Upper lobe of right lung (tissue), 1 donor: ENCODE measurements around the gene ZNF654. TPM values are rescaled to one million over a fixed set of nuclear protein-coding genes. Genes with fewer than 3 reads are reported as not detected.
"Not testable (repeated sequence)": the region's sequence is repeated elsewhere in the genome, so short reads cannot be mapped to it uniquely, and the experiment has no call there.

Source experiments
- ATAC-seq: fragments of 200-7000 bp; cut with Tn5 transposase; one replicate; pipeline ENCODE4 v1.9.1; 2020; ENCODE audit warnings: mild to moderate bottlenecking, moderate library complexity
- DNase-seq: peaks from one replicate; pipeline ENCODE4 v3.0.0-alpha.2; 2020
- H3K27ac ChIP-seq: fragments of 200-600 bp; one replicate; pipeline ENCODE4 v1.8.0; 2022
- H3K27me3 ChIP-seq: fragments of 200-600 bp; one replicate; pipeline ENCODE4 v1.8.0; 2022; ENCODE audit warnings: mild to moderate bottlenecking
- H3K36me3 ChIP-seq: fragments of 200-600 bp; one replicate; pipeline ENCODE4 v1.8.0; 2022
- H3K4me1 ChIP-seq: fragments of 200-600 bp; one replicate; pipeline ENCODE4 v1.8.0; 2022
- H3K4me3 ChIP-seq: fragments of 200-600 bp; one replicate; pipeline ENCODE4 v1.8.0; 2022; ENCODE audit warnings: mild to moderate bottlenecking
- H3K9me3 ChIP-seq: fragments of 200-600 bp; one replicate; pipeline ENCODE4 v1.8.0; 2022
- intact Hi-C: fragments of 100-400 bp; cut with DNase I; formaldehyde crosslinking; loops from one replicate; pipeline ENCODE4 v1.11.0; 2022
- total RNA-seq: library from RNA; stranded (reverse); fragmentation: NEBNext Ultra II Directional; extraction: Animal tissue kit (Norgen Biotek cat#: 25700); gene quantifications from one replicate; pipeline ENCODE4 v1.2.1, GENCODE V29; 2021
- TF ChIP-seq, protein P1 (sequence below): fragments of 200-600 bp; IDR thresholded peaks from one replicate; pipeline ENCODE4 v1.8.0; 2022; ENCODE audit warnings: antibody characterized with exemption
- donor health status: DM: no; HTN: yes; CAD: no; lungs with severe emphysema.

The ZNF654 gene
- total RNA-seq, 1 donor from 2014 or later, result 20.6 TPM

DNA sequence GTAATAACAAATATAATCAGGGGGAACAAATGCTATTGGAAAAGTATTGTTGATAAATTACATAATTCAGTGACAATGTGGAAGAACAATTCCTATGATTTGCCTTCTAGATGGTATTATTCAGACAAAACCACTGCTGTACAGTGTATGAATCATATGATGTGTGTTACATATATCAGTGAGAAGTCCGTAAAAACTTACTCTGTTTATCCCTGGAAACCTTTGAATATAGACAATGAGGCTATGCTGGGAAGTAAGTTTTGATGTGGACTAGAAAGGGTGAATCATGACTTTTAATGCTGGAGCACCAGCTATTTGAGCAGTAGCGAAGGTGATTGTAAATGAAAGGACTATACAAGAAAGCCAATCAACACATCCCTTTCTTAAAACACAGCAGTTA is 108.6 kb downstream of the ZNF654 start:
- Histone ChIP-seq H3K4me1 (no peaks in the 10 kb centered on the region), H3K36me3 (no peaks in the 10 kb centered on the region), H3K27me3 (no peaks in the 10 kb centered on the region), H3K27ac (no peak overlapping the region), H3K4me3 (no peak overlapping the region), H3K9me3 (no peaks in the 10 kb centered on the region)
- no peak for ATAC-seq
- DNase-seq, result no peak
- TF ChIP-seq, protein P1, sequence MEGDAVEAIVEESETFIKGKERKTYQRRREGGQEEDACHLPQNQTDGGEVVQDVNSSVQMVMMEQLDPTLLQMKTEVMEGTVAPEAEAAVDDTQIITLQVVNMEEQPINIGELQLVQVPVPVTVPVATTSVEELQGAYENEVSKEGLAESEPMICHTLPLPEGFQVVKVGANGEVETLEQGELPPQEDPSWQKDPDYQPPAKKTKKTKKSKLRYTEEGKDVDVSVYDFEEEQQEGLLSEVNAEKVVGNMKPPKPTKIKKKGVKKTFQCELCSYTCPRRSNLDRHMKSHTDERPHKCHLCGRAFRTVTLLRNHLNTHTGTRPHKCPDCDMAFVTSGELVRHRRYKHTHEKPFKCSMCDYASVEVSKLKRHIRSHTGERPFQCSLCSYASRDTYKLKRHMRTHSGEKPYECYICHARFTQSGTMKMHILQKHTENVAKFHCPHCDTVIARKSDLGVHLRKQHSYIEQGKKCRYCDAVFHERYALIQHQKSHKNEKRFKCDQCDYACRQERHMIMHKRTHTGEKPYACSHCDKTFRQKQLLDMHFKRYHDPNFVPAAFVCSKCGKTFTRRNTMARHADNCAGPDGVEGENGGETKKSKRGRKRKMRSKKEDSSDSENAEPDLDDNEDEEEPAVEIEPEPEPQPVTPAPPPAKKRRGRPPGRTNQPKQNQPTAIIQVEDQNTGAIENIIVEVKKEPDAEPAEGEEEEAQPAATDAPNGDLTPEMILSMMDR, result no peak
- intact Hi-C loops, result no loop called here

DNA sequence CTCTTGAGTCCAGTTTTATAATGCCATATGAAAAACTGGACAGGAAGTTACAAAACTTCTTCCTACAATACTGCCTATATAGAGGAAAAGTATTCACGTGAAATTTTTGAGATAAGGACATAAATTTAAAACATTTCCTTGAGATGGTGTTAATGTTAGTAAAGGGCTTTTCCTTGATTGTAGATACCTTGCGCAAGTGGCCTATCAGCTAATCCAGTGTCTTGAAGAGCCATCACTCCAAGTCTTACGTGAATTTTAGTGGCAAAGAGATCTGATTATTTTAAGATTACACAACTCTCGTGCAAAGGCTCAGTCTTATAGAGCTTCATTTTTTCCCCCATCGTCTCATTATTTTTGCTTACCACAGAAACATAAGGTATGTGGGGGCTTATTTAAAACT is 109.1 kb downstream of the ZNF654 start:
- ATAC-seq, result no peak
- Histone ChIP-seq H3K4me3 (no peak overlapping the region), H3K9me3 (no peaks in the 10 kb centered on the region), H3K4me1 (no peaks in the 10 kb centered on the region), H3K36me3 (no peaks in the 10 kb centered on the region), H3K27me3 (no peaks in the 10 kb centered on the region), H3K27ac (no peak overlapping the region)
- intact Hi-C loops, result no loop called here
- no peak for DNase-seq
- TF ChIP-seq, protein P1, result no peak

DNA sequence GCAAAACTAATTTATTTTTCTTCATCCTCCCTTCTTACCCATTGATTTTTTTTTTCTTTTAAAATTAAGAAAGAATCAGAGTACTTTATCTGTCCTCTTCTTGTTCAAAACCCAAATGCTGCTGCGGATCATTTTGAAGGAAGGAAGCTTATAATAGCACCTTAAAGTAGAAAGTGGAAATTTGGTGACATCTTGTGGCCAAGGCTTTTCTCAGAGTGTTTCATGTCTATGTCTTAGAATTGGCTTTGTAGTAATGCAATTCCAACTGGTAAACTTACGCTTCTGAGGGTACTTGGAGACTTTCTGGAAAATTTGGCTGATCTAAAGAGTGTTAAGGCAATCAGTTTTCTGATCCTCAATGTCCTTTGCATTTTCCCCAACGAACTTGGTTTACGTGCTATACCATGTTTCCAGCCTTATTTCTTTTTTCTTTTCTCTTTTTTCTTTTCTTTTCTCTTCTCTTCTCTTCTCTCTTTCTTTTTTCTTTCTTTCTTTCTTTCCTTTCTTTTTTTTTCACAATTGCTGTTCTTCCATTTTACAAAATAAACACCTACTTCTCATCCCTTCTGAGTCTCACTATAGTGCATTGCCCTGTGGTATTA is 121.4 kb downstream of the ZNF654 start:
- no peak overlapping the region for H3K27ac ChIP-seq
- intact Hi-C loops, result no loop called here
- no peak overlapping the region for H3K4me3 ChIP-seq
- no peak for DNase-seq
- H3K27me3 ChIP-seq, result no peaks in the 10 kb centered on the region
- no peaks in the 10 kb centered on the region for H3K9me3 ChIP-seq
- no peaks in the 10 kb centered on the region for H3K4me1 ChIP-seq
- no peaks in the 10 kb centered on the region for H3K36me3 ChIP-seq
- TF ChIP-seq, protein P1, result peak; percentile 42
- no peak for ATAC-seq

DNA sequence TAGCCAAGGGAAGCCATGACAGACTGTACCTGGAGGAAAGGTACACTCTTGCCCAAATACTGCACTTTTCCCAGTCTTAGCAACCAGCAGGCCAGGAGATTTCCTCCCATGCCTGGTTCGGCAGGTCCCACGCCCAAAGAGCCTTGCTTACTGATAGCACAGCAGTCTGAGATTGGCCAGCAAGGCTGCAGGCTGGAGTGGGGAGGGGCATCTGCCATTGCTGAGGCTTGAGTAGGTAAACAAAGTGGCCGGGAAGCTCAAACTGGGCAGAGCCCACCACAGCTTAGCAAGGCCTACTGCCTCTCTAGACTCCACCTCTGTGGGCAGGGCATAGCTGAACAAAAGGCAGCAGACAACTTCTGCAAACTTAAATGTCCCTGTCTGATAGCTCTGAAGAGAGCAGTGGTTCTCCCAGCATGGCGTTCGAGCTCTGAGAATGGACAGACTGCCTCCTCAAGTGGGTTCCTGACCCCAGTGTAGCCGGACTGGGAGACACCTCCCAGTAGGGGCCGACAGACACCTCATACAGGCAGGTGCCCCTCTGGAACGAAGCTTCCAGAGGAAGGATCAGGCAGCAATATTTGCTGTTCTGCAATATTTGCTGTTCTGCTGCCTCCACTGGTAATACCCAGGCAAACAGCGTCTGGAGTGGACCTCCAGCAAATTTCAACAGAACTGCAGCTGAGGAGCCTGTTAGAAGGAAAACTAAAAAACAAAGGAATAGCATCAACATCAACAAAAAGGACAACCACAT is 123.3 kb downstream of the ZNF654 start:
- H3K27me3 ChIP-seq, ATAC-seq, H3K36me3 ChIP-seq, intact Hi-C loops, H3K4me1 ChIP-seq, H3K27ac ChIP-seq, H3K9me3 ChIP-seq, H3K4me3 ChIP-seq, DNase-seq: not testable (repeated sequence)

DNA sequence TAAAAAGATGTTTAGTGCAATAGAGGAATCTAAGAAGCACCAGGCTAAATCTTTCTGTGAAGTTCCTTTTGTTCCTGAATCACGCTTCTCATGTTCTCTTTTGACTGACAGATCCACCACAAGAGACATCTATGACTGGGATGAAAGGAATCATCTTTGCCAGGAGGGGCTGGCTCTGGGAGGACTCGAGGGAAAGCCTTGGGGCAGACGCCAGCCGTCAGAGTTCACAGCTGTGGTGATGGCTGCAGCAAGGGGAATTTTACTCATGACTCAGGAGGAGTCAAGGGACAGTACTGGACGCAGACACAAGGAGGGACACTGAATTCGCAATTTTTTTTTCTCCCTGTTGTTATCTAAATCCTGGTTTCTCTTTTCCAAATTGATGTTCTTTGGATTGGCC is 129.4 kb downstream of the ZNF654 start:
- intact Hi-C loops, result no loop called here
- no peaks in the 10 kb centered on the region for H3K27me3 ChIP-seq
- DNase-seq (no peak), ATAC-seq (no peak)
- TF ChIP-seq, protein P1, result no peak
- H3K36me3 ChIP-seq, result no peaks in the 10 kb centered on the region
- no peaks in the 10 kb centered on the region for H3K9me3 ChIP-seq
- no peak overlapping the region for H3K4me3 ChIP-seq
- no peak overlapping the region for H3K27ac ChIP-seq
- H3K4me1 ChIP-seq, result no peaks in the 10 kb centered on the region

DNA sequence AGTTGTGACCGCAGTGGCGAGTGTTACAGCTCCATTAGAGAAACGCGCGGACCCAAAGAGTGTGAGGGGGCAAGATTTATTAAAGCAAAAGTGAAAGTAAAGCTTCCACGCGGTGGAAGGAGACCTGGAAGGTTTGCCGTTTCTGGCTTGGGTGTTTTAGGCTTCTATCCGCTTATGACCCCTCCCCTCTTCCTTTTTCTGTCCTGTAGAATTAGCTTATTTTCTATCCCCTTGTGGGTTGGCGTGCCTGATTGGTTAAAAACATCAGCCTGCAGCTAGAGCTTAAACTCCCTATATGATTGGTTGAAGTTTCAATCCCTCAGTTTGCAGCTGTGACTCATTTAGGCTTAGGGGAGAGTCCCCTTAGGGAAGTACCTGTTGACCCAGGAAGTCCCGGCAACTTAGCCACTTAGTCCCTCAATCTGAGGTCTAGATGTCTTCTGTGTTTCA is 130.3 kb downstream of the ZNF654 start:
- H3K36me3 ChIP-seq, result no peaks in the 10 kb centered on the region
- DNase-seq (no peak), ATAC-seq (no peak)
- H3K4me1 ChIP-seq, result no peaks in the 10 kb centered on the region
- H3K27ac ChIP-seq, result no peak overlapping the region
- no peaks in the 10 kb centered on the region for H3K27me3 ChIP-seq
- H3K4me3 ChIP-seq, result no peak overlapping the region
- TF ChIP-seq, protein P1, result no peak
- no peaks in the 10 kb centered on the region for H3K9me3 ChIP-seq
- intact Hi-C loops, result no loop called here
